ENCODE results near the gene SLC4A5.
A peak's percentile ranks its signal among the peaks of the same experiment; 100 is the strongest.

Gene SLC4A5

DNA sequence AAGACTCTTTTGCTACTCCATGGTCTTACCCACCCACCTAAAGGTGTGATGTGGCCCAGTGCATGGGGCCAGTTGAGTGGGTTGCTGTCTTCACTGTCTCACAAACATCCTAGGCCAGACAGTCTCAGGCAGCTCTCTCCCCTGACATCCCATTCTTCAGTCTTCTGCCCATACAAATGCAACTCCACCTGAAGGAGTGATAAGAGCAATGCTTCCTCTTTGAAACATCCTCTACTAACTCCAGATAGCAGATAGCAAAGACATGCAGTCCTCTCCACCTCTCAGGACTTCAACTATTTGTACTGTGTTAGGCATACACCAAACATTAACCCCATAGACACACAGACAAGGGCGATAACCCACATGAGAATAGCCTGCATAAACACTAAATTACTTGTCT is 73.5 kb downstream of the SLC4A5 start:
- DNase-seq (ENCODE audit: low read depth): no peak

DNA sequence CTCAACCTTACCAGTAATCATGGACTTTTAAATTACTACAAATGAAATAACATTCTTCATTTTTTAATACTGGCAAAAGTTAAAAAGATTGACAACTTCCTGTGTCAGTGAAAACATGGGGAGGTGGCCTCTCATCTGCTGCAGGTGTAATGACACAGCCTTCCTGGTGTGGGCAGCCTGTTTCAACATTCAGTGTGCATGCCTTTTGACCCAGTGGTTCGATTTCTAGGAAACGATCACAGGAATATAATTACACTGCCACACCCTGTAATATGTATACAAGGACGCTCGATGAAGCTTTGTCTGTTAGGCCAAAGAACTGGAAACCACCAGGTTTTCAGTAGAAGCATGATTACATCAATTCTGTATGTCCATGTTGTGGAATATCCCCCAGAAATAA is 76.1 kb downstream of the SLC4A5 start:
- DNase-seq (ENCODE audit: low read depth): peak; percentile 37

DNA sequence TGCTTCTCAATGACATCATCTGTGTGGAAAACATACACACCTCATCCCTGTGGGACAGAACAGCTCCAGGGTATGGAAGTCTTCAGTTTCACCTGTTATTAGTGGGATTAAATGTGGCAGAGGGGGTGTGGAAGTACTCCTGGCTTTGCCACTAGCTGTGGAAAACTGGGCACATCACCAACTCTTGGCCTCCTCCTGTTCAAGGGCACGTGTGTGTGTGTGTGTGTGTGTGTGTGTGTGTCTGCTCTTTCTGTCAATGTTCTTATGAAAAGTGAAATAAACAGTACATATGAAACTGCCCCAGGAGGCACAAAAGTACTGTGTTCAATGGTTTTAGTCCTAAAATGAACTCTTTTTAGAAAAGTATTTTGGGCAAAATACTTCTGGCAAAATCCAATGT is 78.9 kb downstream of the SLC4A5 start:
- DNase-seq (ENCODE audit: low read depth): no peak

DNA sequence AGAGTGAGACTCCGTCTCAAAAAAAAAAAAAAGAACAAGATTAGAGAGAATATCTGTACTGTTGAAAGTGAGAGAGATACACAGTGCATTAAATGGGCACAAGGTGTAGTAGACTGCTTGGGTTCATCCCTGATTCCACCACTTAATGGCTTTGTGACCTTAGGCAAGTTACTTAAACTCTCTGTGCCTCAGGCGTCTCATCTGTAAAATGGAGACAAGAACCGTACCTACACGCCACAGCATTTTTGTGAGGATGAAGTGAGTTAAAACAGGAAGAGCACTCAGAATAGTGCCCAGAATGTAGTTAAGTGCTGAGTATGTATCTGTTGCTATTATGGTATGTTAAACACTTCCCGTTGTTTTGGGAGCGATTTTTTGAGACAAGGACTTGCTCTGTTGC is 80.5 kb downstream of the SLC4A5 start:
- DNase-seq (ENCODE audit: low read depth): no peak

DNA sequence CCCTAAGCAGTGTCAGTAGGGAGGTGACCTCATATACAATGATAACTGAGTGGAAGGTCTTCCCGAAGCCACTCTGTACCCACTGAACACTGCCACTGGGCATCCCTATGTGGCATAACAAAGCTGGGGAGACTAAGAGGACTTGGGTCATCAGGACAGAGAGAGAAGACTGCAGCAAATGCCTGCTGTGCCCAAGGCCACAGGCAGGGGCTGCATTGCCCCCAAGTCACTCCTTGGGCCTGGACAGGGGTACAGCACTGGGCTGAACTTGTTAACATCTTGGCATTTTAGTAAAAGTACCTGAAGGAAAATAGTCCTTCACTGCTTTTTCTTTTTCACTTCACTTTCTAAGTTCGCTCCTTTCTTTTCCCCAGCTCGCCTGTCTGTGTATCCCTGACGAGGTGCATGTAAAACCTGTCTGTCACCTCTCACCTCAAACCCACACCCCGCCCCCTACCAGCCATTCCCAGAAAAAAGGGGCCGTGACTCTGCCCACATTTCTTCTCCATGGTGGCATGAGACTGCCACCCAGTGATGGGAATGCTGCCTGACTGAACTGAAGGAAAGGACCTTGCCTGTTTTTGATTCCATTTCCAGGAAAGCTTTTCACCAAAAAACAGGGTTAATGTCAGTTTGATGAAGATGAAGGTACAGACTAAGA is 81.9 kb downstream of the SLC4A5 start:
- no peak for DNase-seq (ENCODE audit: low read depth)

DNA sequence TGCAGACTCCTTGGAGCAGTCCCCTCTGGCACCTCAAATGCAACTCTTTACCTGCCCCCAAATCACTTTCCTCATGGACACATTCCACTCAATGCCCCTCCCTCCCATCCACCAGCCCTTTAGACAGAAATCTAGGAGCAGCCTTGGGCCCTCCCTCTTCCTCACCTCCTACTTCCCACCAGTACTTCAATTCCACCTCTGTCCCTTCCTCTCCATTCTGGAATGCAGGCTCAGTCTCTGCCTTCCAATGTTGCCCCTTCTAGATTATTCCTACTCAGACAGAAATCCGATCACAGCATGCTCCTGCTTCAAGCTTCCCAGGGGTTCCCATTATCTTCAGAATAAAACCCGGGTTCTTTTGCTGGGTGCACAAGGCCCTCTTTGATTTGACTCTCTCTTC is 82.7 kb downstream of the SLC4A5 start:
- no peak for DNase-seq (ENCODE audit: low read depth)

DNA sequence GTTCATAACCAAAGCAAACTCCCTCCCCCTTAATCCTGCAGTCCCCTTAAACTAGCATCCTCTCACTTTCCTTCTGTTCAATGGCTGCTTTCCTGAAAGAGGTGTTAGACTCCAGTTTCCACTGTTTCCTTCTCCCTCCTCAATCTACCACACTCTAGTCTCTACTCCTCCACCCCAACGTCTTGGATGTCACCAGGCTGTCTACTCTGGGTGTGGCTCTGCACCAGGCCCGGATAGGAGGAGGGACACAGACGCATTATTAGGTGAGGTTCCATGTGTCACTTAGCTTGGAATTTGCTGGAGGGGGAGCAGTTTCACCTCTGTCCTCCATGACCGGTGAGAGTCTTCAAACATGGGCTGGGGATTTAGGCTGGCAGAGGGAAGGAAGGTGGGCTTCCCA is 83.5 kb downstream of the SLC4A5 start:
- DNase-seq (ENCODE audit: low read depth): no peak

DNA sequence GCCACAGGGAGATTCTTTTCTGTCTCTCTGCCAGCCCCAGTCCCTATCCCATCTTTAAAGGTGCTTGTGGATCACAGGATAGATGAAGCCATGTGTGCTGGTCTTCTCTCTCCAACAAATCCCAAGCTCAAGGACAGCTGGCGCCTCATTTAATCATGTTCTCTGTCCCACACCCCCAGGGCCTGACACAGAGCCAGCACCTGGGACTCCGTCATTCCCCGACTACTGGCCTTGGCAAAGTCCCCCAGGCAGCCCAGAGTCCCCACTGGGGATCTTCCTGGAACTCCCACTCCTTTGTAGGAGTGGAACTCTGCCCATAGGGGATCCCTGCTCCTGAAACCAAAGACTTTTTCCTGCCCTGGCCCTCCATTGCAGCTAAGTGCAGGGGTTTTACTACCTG is 84.0 kb downstream of the SLC4A5 start:
- DNase-seq (ENCODE audit: low read depth): no peak

DNA sequence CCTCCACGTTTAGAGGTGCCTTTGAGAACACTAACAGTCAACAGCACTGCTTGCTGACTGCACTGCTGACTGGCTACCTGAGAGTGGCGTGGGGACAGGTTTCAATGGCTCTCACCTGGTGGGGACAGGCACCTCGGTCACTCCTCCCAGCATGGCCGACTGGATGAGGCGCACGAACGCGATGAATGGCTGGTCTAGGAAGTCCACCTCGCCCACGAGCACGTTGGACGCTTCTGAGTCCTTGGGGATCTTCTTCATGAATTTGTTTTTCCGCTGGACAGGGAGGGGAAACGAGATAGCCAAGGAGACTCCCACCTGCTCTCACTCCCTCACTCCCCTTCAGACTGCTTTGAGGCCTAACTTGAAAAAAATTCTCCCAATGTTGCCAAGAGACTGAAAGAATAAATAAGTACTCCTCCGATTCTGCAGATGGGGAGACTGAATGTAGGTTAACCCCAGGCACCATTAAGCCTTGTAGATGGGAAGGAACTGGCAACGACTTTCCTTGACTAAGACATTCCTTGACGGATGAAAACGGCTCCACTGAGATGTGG is 87.5 kb downstream of the SLC4A5 start:
- DNase-seq (ENCODE audit: low read depth): no peak

DNA sequence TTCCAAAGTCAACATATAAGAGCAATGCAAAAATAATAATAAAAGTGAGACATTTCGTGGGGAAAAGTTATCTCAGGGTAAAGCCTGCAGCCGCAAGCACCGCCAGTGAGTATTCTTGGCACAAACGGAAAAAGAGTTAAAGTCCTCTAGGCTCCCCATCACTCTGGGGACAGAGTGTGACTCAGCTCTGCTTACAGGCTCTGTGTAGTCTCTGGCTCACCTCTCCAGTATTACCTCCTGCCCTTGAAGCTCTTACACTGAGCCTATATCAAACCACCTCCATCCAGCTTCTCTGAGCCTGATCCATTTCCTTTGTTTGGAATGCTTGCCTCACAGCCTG is 89.3 kb downstream of the SLC4A5 start:
- DNase-seq (ENCODE audit: low read depth): no peak

DNA sequence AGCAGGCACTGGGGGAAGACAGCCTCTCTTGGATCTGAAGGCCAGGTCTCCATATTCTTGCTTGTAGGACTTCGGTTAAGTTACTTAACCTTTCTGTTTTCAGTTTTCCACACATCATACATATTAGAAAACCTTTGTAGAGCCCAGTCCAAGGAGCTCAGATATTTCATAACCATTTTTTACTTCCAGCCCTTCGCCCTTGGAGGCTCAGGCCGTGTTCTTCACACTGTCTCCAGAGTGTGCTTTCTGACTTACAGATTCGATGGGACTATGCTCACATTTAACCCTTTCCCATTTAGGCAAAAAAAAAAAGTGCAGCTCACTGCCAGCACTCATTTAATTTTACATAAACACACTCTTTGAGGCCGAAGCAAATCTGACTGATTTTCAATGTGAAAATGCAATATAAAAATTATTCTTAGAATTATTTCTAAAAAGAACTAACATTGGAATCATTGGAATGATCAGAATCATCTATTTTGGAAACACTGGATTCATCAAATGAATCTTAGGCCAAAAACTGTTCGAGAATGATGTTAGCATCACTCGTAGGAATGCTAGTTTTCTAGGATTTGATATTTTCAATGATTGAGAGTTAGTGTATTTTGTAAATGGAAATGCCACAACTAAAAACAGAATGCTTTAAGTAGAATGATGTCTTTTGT is 89.8 kb downstream of the SLC4A5 start:
- no peak for DNase-seq (ENCODE audit: low read depth)

DNA sequence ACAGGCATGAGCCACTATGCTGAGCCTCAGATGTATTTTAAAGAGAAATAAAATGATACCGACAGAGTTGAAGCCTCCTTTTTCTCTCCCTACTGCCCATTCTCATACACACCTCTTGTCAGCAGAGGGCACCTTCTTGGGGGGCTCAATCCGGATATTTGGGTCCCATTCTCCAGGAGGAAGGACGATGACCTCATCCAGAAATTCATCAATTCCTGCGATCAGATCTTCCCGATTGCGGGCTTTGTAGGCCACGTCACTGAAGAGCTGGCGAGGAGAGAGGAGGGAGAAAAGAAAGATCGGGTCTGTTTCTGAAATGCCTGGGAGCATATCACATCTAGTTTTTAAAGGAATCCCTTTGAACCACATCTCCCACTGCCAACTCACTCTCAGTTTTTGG is 90.4 kb downstream of the SLC4A5 start:
- DNase-seq (ENCODE audit: low read depth): no peak

DNA sequence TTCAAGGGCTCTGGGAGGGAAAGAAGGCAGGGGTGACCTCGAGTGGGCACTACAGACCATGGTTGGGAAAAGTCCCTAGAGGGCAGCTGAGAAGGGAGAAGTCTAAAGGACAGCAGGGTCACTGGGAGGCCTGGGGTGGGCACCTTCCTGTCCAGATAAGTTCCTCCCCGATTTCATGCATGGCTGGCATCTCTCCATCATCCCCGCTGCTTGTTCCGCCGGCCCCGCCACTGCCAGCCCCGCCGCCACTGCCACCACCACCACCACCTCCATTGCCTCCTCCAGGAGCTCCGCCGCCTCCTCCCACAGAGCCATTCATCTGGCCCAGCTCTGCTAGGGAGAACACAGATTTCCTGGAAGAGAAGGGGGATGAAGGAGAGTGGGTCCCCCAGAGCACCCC is 91.2 kb downstream of the SLC4A5 start:
- no peak for DNase-seq (ENCODE audit: low read depth)

DNA sequence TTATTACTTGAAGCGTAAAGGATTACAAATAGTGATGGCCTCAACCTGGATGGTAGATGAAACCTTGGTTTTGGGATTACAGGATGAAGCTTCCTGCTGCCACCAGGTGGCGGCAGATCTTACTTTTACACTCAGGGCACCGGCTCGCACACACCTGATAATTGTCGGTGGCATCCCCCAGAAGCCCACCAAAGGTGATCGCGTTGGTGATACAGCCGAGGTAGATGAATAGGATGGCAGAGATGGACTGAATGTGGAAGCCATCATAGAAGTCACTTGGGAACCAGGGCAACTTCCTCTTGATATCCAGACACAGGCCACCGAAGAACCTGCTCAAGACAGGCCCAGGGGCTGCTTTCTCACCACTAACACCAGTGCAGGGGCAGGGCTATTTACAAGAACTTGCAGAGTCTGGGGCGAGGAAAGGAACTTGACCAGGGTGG is 93.0 kb downstream of the SLC4A5 start:
- peak; percentile 39 for DNase-seq (ENCODE audit: low read depth)

DNA sequence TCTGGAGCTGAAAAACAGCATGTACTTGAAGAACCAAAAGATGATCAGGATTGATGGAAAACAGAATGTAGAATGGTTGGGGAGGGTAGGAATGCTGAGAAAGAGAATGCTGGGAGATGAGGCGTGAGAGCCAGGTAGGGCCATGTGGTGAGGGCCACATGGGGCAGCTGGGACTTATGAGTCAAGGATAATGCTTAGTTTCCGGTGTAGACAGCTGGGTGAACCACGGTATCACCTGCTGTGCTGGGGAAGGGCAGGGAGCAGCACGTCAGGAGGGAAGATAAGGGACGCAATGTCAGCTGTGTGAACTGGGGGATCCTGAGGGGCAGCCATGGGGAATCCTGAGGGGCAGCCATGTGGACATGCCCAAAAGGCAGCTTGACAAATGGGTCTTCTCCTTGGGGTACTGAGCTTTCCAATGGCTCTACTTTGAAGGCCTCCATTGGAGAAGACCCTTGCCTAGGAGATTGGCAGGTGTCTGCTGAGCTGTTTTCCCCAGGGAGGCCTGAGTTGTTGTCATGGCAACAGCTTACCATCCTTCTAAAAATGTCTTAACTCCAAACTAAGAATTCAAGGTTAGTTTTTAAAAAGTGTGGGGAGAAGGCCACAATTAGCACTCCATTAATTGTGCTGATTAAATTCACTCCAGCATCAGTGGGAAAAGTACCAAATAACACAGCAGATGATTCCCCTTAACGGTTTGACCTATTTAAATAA is 93.7 kb downstream of the SLC4A5 start:
- DNase-seq (ENCODE audit: low read depth): no peak

DNA sequence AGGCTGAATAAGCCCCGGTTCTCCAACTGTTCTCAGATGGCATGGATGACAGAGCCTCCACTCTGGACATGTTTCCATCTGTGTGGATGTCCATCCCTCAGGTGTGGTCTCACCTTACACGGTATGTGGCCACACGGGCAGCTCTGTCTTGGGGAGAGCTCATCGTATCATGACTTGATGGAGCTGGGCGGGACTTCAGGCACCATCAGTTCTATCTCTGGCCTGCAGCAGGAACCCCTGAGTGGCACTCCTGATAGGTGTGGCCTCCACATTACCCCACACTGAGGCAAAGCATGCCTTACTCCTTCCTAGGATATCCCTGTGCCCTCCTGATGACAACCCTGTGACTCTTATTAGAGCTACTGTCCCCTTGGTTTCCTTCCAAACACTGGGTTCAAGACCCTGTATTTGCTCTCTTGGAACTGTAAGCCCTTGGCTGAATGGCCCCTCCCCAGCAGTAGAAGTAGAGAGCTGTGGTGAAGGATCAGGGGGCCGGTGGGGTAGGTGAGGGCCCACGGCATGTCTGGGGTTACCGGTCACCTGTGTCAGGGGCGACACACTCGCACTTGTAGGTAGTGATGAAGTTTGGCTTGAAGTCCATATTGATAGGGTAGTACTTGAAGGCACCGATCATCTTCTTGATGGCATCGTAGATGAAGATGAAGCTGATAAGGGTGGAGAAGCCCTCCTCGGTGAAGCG is 96.6 kb downstream of the SLC4A5 start:
- no peak for DNase-seq (ENCODE audit: low read depth)

DNA sequence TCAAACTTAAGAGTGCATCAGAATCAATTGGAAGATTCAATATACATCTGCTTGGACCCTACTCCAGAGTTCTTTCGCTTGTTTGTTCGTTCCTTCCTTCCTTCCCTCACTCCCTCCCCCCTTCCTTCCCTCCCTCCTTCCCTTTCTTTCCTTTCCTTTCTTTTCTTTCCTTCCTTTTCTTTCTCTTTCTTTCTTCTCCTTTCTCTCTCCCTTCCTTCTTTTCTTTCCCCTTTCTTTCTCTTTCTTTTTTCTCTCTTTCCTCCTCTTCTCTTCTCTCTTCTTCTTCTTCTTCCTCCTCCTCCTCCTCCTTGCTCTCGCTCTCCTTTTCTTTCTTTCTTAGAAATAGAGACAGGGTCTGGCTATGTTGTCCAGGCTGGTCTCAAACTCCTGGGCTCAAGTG is 98.9 kb downstream of the SLC4A5 start:
- no peak for DNase-seq (ENCODE audit: low read depth)

DNA sequence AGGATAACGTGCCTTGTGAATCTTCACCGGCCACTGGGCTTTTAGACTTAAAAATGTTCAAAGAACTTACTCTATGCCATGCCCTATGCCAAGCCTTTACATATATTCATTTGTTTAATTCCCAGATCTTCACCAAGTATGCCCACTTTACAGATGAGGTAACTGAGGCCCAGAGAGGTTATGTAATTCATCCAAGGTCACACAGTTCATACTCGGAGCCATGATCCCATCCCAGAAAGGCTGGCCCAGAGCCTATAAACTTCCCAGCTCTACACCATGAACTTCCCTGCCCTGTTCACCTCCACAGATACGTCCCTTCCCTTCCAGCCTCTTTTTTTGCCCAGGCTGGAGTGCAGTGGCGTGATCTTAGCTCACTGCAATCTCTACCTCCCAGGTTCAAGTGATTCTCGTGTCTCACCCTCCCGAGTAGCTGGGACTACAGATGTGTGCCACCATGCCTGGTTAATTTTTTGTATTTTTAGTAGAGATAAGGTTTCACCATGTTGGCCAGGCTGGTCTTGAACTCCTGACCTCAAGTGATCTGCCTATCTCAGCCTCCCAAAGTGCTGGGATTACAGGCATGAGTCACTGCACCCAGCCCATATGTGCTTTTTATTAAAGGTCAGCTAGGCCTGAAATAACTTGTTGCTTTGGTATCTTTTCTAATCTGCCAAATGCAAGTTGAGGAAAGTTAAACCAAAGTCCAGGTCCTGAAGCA is 100.7 kb downstream of the SLC4A5 start:
- no peak for DNase-seq (ENCODE audit: low read depth)

DNA sequence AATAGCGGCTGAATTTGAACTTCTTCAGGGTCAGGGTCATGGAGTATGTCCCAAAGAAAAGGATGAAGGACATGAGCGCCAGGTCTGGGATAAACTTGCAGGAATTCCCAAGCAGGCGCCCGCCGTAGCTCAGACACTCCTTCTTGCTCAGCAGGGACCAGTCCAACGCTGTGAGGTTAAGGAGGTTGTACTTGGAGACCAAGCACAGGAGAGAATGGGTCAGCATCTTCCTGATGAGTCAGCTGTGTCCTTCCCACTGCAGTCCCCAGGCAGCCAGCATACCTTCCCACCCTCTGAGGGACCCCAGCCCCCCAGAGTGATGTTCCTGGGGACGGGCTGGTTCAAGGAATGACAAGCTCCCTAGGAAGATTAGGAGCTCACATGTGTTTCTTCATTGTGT is 103.9 kb downstream of the SLC4A5 start:
- no peak for DNase-seq (ENCODE audit: low read depth)

DNA sequence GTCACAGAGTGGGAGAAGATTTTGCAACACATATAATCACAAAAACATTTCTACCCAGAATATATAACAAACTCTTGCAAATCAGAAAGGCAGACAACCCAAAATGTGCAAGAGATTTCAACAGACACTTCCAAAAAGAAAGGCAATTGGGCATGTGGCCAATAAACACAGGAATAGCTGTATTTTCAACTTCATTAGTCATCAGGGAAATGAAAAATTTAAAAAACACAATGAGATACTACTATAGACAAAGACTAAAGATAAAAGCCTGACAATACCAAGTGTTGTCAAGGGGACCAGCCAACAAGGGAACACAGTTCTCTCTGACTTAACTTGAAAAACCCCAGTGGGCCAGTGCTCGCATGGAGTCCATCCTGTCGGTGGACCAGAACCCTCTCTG is 104.3 kb downstream of the SLC4A5 start:
- DNase-seq (ENCODE audit: low read depth): no peak

DNA sequence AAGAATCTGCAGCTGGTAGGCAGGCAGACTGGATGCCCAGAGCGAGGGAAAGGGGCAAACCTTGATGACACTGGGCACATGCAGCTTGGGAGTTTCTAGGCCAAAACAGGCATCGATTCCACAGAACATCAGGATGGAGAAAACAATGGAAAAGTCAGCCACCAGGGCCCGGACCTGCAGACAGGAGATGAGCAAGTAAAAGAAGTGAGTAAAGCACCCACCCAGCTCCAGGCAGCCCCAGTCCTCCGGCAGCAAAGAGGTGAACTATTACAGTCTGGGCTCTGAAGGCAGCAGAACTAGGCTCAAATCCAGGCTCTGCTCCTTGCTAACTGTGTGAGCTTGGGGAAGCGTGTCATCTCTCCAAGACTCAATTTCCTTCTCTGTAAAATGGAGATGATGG is 108.2 kb downstream of the SLC4A5 start:
- no peak for DNase-seq (ENCODE audit: low read depth)

DNA sequence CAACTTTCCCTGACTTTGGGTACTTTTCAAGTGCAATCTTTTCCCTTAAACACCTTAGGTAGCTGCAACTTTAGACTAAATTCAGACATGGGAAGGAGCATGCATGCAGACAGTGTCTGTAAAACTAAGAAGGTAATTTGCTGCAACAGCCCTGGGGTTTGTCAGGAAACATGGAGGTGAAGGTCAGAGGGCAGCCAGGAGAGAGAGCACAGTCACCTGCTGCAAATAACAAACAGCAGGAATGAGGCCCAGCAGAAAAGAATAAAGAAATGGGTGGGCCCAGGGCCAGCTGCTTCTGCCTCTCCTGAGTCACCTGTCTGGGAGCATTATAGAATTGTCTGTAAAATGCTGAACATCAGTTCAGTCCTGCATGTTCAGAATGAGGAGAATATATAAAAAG is 109.6 kb downstream of the SLC4A5 start:
- DNase-seq (ENCODE audit: low read depth): no peak

All from T follicular helper cell (primary cell).